Measurements from ENCODE around the gene RIPOR3. TPM values are rescaled to one million over a fixed set of nuclear protein-coding genes. Genes with fewer than 3 reads are reported as not detected.

Gene RIPOR3
- total RNA-seq, 6 donors from 2014 or later, result 2.1 to 36.7 (median 5.1) TPM

DNA sequence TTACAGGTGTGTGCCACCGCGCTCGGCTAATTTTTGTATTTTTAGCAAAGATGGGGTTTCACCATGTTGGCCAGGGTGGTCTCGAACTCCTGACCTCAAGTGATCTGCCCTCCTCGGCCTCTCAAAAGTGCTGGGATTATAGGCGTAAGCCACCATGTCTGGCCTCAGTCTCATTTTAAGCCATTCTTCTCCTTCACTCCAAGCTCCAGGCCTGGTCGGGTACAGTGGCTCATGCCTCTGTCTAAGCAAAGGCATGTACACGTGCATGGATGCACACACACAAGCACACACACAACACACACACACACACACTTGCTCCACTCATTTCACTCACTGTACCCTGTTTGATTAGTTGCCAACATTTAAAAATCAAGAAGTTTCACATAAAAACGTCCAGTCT lies 32.3 kb upstream of the RIPOR3 start:
- Histone ChIP-seq H3K4me1 (peaks cover 0 to 18% (median 11%) of the 10 kb centered on the region in 4 donors), H3K27me3 (no peaks in the 10 kb centered on the region), H3K9me3 (no peaks in the 10 kb centered on the region), H3K27ac (no peak overlapping the region), H3K36me3 (no peaks in the 10 kb centered on the region), H3K4me3 (no peak overlapping the region)
- ATAC-seq (ENCODE audit: low FRiP score in 2 of 2) (no peak), DNase-seq (no peak)
- WGBS, 2 donors, result 88 to 93% methylated on average over 9 of the region's 9 CpGs
- TF ChIP-seq POLR2A (IDR thresholded peaks at IDR 0.05), result no peak
- TF ChIP-seq POLR2AphosphoS5 (IDR thresholded peaks at IDR 0.05), result no peak
- TF ChIP-seq, protein P1, sequence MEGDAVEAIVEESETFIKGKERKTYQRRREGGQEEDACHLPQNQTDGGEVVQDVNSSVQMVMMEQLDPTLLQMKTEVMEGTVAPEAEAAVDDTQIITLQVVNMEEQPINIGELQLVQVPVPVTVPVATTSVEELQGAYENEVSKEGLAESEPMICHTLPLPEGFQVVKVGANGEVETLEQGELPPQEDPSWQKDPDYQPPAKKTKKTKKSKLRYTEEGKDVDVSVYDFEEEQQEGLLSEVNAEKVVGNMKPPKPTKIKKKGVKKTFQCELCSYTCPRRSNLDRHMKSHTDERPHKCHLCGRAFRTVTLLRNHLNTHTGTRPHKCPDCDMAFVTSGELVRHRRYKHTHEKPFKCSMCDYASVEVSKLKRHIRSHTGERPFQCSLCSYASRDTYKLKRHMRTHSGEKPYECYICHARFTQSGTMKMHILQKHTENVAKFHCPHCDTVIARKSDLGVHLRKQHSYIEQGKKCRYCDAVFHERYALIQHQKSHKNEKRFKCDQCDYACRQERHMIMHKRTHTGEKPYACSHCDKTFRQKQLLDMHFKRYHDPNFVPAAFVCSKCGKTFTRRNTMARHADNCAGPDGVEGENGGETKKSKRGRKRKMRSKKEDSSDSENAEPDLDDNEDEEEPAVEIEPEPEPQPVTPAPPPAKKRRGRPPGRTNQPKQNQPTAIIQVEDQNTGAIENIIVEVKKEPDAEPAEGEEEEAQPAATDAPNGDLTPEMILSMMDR (IDR thresholded peaks at IDR 0.05), result no peak
- no peak for TF ChIP-seq EP300 (IDR thresholded peaks at IDR 0.05)

DNA sequence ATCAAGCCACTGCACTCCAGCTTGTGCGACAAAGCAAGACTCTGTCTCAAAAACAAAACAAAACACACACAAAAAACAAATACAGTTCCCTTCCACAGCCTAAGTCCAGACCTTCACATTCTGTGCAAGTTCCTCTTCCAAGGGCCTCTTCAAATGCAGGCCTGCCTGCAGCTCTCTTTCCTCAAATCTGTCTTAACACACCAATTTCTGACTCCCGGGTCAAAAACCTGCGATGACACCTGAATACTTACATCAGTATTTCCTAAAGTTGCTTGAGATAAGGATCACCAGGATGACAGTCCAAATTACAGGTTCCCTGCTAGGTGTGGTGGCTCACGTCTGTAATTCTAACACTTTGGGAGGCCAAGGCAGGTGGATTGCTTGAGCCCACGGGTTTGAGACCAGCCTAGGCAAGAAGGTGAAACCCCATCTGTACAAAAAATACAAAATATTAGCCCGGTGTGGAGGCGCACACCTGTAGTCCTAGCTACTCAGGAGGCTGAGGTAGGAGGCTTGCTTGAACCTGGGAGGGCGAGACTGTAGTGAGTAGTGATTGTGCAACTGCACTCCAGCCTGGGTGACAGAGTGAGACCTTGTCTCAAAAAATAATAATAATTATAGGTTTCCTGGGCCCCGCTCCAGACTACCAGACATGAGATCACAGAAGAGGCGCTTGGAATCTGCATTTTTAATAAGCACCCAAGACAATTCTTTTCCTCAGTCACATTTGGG lies 31.2 kb upstream of the RIPOR3 start:
- Histone ChIP-seq H3K36me3 (no peaks in the 10 kb centered on the region), H3K27ac (peak overlapping the region in 3 of 4 donors; percentile 2 to 51 (median 26)), H3K27me3 (no peaks in the 10 kb centered on the region), H3K9me3 (no peaks in the 10 kb centered on the region), H3K4me1 (peaks cover 0 to 15% (median 10%) of the 10 kb centered on the region in 4 donors), H3K4me3 (no peak overlapping the region)
- 88 to 98% methylated on average over 10 of the region's 10 CpGs for WGBS, 2 donors
- no peak for TF ChIP-seq EP300 (IDR thresholded peaks at IDR 0.05)
- no peak for TF ChIP-seq POLR2AphosphoS5 (IDR thresholded peaks at IDR 0.05)
- TF ChIP-seq, protein P1 (IDR thresholded peaks at IDR 0.05), result no peak
- no peak for TF ChIP-seq POLR2A (IDR thresholded peaks at IDR 0.05)
- DNase-seq (no peak), ATAC-seq (ENCODE audit: low FRiP score in 2 of 2) (no peak)

DNA sequence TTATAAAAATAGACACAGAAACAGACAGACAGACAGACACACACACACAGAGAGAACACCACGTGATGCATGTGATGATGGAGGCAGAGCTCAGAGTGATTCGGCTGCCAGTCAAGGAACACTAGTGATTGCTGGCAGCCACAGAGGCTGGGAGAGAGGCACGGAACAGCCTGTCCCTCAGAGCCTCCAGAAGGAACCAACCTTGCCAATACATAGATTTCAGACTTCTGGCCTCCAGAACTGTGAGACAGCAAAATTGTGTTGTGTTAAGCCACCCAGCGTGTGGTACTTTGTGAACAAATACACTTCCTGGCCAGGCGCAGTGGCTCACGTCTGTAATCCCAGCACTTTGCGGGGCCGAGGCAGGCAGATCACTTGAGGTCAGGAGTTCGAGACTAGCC lies 30.5 kb upstream of the RIPOR3 start:
- 81 to 82% methylated on average over 6 to 9 of the region's 9 CpGs for WGBS, 2 donors
- Histone ChIP-seq H3K27ac (peak overlapping the region in 3 of 4 donors; percentile 2 to 51 (median 26)), H3K4me3 (no peak overlapping the region), H3K36me3 (no peaks in the 10 kb centered on the region), H3K4me1 (peaks cover 0 to 12% (median 8%) of the 10 kb centered on the region in 4 donors), H3K27me3 (no peaks in the 10 kb centered on the region), H3K9me3 (no peaks in the 10 kb centered on the region)
- no peak for DNase-seq
- ATAC-seq (ENCODE audit: low FRiP score in 2 of 2), result no peak
- no peak for TF ChIP-seq POLR2AphosphoS5 (IDR thresholded peaks at IDR 0.05)
- no peak for TF ChIP-seq POLR2A (IDR thresholded peaks at IDR 0.05)
- TF ChIP-seq EP300 (IDR thresholded peaks at IDR 0.05), result peak in 1 of 4 donors; percentile 45
- TF ChIP-seq, protein P1 (IDR thresholded peaks at IDR 0.05), result no peak

DNA sequence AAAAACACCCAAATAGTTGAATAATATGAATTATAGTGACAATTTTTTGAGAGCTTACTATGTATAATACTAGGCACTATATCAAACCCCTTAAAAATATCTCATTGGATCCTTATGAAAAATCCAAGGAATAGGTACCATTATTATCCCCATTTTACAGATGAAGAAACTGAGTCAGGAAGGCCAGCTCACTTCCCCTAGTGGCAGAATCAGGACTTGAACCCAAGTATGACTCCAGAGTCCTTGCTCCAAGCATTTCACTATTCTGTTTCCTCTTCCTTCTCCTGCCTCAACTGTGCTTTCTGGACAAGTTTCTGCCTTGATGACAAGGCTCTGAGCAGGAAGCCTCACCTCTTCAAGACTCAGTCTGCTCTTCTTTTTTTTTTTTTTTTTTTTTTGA lies 29.2 kb upstream of the RIPOR3 start:
- Histone ChIP-seq H3K27me3 (no peaks in the 10 kb centered on the region), H3K4me1 (peaks cover 0 to 12% (median 8%) of the 10 kb centered on the region in 4 donors), H3K9me3 (no peaks in the 10 kb centered on the region), H3K4me3 (no peak overlapping the region), H3K36me3 (no peaks in the 10 kb centered on the region), H3K27ac (no peak overlapping the region)
- TF ChIP-seq EP300 (IDR thresholded peaks at IDR 0.05) (no peak), POLR2AphosphoS5 (IDR thresholded peaks at IDR 0.05) (no peak), POLR2A (IDR thresholded peaks at IDR 0.05) (no peak)
- TF ChIP-seq, protein P1 (IDR thresholded peaks at IDR 0.05), result no peak
- ATAC-seq (ENCODE audit: low FRiP score in 2 of 2) (no peak), DNase-seq (no peak)

DNA sequence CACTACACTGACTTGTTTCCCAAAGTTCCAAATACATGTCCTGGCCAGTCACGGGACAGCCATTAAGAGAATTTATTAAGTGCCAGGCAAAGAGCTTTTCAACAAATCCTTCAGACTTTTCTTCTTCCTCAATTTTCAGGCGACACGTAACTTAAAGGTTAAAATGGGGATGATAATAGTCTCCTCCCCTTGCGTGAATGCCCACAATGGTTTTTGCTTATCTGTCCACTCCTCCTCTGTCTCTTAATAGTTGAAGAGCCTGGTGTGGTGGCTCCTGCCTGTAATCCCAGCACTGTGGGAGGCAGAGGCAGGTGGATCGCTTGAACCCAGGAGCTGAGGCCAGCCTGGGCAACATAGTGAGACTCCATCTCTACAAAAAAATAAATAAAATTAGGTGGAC lies 28.7 kb upstream of the RIPOR3 start:
- Histone ChIP-seq H3K27me3 (no peaks in the 10 kb centered on the region), H3K4me1 (peaks cover 0 to 7% (median 7%) of the 10 kb centered on the region in 4 donors), H3K9me3 (no peaks in the 10 kb centered on the region), H3K27ac (no peak overlapping the region), H3K4me3 (no peak overlapping the region), H3K36me3 (no peaks in the 10 kb centered on the region)
- WGBS, 2 donors, result 76 to 77% methylated on average over 5 of the region's 5 CpGs
- DNase-seq, result no peak
- ATAC-seq (ENCODE audit: low FRiP score in 2 of 2), result no peak
- TF ChIP-seq EP300 (IDR thresholded peaks at IDR 0.05) (no peak), POLR2A (IDR thresholded peaks at IDR 0.05) (no peak)
- TF ChIP-seq, protein P1 (IDR thresholded peaks at IDR 0.05), result no peak
